Stimulated activated CD8-positive, alpha-beta memory T cell treated with anti-CD3 and anti-CD28 coated beads, Interleukin-7, amount 100 ng/mL, for 48 hours (primary cell): ENCODE data around the gene THAP4.
"Not testable (repeated sequence)": the region's sequence is repeated elsewhere in the genome, so short reads cannot be mapped to it uniquely, and the experiment has no call there.

Experiments
- DNase-seq, 2 donors: peaks; one replicate each; pipeline ENCODE4 v3.0.0-alpha.2; 2020; ENCODE audit warnings: low read depth in 1 of 2; ENCODE audit errors: extremely low read depth in 1 of 2

Gene THAP4

DNA sequence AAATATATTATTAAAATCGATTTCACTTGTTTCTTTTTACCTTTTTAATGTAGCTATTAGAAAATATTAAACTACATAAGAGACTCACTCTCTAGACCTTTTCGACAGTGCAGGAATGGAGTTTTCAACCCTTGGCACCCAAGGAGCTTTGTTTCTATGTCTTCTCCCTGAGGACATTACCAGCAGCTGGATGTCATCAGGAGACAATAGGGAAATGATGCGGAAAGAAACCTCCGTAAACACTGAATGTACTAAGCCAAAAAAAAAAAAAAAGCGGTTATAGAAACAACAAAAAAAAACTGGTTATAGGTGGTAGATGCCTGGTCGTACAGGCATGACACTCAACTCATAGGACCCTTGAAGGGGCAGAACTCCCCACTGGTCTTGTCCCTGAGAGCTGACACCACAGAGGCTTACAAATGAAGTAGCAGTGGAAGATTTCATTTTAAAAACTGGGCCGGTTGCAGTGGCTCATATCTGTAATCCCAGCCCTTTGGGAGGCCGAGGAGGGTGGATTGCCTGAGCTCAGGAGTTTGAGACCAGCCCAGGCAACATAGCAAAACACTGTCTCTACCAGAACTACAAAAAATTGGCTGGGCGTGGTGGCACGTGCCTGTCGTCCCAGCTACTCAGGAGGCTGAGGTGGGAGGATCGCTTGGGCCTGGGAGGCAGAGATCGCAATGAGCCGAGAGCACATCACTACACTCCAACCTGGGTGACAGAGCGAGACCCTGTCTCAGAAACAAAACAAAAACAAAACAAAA is 23.8 kb downstream of the THAP4 start:
- DNase-seq = no peak

DNA sequence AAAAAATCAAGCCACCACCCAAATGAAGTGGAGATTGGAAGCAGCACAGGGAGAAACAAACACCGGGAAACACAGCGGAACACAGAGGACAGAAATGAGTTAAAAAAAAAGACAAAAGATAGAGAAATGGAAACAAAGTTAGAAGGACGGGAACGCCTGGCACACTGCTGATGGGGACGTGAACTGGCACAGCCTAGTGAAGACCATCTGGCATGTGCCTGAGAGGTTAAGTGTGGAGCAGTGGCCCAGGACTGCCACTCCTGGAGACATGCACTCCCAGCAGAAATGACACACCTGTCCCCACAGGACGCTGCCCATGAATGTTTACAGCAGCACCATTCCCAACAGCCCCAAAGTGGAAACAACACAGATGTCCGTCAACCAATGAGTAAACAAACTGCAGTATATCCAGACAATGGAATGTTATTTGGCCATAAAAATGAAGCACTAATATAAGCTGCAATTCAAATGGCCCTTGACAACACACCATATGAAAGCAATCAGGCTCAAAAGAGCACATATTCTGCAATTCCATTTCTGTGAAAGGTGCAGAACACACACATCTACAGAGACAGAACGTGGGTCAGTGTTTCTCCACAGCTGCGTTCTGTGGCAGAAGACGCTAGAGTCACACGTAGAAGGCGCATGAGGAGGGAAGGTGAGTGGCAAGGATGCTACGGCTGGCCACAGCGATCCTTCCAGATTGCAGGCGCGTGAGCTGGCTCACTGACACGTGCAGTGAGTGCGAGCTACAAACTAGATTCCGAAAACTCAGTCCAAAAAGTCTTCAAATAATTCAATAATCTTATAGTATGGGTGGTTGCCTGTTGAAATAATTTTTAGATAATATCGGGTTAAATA is 24.6 kb downstream of the THAP4 start:
- DNase-seq = no peak

DNA sequence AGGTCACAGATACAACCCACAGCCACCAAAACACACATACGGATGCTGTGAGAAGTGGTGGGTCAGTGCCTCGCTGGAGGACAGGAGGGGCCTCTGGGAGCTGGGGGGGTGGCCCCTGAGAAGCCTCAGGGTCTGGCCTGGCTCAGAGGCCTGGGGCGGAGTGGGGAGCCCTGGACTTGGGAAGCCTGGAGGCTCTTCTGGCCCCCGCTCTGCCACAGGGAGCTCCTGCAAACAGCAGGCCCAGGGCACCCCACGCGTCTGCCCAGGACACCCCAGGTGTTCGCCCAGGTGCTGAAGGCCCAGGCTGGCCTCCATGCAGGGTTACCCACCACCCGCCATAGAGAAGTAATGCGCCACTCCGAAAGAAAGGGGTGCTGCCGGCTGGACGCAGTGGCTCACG is 25.9 kb downstream of the THAP4 start:
- DNase-seq = no peak

DNA sequence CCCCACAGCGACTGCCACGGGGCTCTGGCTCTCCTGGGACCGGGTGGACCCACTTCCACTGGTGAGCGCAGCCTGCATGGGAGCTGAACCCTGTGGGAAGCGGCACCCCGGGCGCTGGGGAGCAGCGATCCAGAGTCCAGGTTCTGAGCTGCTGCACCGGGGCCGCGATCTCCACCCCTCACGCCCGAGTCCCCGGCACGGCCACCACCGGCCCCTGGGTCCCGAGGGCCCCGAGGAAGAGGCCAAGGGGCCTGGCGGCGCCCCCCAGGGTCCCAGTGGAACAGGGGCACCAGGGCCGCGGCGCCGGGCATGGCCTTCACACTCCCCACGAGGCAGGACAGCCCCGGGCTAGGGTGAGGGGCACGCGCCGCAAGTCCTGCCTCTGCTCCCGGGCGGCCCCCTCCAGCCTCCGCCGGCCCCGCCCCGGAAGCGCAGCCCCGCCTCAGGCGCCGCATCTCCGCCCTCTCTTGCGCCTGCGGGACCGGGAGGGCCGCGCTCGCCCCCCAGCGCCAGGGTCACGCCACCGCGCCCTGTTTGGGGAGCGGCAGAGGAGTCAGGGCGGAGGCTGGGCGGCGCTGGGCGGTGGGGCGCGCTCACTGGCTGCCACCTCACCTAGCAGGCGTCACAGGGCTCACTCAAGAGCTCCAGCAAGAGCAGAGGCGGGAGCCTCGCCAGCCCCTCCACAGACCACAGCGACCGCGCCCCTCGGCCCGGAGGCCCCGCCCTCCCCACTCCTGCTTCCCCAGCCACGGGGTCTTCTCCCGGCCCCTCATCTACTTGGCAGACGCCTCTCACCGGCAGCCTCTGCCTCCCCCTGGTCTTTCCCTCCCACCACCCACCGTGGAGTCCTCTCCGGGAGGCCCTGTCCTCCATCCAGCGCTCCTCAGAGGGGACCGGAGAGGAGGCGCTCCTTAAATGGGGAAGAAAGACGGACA is 26.8 kb downstream of the THAP4 start:
- DNase-seq = peak; percentile 85 to 89

DNA sequence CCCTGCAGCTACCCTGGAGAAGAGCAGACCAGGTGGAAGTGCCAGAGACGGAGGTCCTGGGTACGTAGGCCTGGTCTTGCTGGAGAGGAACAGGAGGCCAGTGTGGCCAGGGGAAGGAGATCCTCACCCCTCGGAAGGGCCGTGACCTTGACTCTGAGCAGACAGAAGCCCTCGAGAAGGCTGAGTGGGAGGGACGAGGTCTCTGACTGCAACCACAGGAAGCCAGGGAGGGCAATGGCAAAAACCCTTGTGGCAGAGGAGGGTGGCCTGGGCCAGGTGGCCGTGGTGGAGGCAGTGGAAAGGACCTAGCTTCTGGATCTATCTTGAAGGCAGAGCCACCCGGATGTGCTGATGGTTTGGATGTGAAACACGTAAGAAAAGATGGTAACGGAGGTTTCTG is 28.1 kb downstream of the THAP4 start:
- DNase-seq = no peak

DNA sequence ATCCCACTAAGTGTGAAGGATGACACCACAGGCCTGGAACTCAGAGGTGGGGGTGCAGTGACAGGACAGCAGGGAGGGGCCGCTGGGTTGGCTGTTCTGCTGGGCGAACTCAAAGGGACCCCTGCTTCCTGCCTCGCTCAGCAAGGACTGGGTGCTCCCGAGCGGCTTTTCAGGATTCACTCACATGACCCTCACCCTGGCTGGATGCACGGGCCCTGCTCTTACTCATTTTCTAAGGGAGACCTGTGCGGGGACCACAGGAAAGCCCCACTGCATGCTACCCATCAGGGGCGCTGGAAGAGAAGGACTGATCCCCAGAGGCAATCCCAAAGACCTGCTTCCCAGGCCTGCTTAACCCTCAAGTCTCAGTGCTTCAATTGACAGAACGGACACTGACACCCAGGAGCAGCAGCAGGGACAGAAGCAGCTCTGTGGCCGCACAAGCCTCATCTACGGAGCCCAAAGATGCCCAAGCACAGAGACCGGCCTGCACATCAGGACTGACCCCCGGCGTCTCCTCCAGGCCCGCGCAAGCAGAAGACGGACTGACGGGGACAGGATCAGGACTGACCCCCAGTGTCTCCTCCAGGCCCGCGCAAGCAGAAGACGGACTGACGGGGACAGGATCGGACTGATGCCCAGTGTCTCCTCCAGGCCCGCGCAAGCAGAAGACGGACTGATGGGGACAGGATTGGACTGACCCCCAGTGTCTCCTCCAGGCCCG is 29.6 kb downstream of the THAP4 start:
- DNase-seq = no peak

DNA sequence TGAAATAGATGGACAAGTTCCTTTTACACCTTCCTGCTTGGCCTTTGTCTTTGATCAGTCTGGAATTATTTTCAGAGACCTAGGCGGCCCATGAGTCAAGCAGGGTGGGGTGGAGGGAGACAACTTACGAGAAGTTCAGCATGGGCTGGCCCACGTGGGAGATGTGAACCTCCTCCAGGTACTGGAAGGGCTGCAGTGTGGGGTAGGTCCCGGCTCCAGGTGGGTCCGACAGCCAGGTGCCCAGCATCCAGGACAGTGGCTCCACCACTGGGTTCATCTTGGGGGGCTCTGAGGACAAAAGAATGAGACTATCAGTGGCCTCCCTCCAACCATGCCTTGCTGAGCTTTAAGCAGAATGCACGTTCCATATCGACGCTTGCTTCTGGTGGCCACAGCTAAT is 30.8 kb downstream of the THAP4 start:
- DNase-seq = no peak

DNA sequence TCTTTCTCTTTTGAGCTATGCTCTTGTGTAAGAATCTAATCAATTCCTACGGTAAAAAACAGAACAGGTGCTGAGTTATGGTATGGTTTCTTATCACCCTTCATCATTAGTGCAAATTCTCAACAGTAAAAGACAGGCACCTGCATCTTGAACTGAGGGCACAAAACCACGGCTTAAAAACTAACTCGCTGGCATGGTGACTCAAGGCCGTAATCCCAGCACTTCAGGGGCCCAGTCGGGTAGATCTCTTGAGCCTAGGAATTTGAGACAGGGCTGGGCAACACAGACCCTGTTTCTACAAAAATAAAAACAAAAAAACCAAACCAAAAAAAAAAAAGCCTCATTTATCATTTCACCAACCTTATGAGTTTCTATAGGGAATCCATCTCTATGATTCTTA is 33.3 kb downstream of the THAP4 start:
- no peak for DNase-seq

DNA sequence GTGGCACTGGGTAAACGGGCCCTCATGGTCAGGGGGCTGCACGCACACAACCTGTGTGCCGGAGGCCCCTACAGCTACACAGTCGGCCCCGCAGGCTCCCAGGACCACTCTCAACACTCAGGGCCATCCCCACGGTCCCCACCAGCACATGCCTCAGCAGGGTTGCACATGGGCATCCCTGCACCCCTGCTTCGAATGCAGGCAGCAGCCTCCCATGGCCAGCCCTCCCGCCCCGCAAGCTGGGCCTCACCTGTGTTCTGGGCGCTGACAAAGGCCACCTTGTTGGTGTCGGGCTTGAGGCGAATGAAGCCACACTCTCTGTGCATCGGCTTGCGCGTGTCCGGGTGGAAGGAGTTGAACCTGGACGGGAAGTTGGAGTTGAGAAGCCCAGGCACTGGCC is 34.2 kb downstream of the THAP4 start:
- DNase-seq = no peak

DNA sequence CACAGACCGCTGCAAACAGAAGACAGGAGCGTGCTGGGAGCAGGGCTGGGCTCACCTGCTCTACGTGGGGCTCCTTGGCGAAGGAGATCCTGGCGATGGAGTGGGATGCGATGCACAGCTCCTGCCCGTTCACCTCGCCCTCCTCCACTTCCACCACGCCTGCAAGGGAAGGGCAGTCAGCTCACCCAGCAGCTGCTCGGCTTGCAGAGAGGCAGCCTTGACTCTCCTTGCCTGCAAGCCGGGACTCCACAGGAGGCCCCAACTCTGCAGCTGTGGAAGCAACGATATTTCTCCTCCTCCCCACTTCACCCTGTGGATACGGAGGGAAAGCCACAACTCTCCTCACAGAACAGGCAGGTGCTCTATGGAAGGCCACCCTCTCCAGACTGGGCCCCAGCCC is 35.1 kb downstream of the THAP4 start:
- DNase-seq = no peak

DNA sequence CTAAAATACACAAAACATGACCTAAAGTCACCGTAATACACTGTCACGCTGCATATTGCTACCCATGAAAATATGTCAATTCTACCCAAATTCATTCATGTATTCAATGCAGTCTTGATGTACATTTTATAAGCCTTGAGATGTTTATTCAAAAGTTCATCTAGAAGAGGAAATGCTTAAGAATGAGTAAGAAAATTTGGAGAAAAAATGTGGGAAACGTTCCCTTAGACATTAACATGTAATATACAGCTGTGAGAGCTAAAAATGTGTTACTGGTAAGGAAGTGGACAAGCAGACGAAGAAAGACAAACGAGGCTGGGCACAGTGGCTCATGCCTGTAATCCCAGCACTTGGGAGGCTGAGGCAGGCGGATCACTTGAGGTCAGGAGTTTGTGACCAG is 37.3 kb downstream of the THAP4 start:
- DNase-seq = no peak

DNA sequence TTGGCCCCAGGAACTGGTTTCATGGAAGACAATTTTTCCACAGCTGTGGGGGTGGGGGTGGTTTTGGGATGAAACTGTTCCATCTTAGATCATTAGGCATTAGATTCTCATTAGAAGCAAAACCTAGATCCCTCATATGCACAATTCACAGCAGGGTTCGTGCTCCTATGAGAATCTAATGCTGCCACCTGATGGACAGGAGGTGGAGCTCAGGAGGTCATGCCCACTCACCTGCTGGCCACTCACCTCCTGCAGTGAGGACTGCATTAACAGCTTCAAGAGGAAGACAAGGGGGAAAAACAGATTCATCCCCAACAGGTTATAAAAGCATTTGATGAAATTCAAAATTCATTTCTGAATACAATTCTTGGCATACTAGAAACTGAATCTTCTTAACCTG is 38.5 kb downstream of the THAP4 start:
- no peak for DNase-seq

DNA sequence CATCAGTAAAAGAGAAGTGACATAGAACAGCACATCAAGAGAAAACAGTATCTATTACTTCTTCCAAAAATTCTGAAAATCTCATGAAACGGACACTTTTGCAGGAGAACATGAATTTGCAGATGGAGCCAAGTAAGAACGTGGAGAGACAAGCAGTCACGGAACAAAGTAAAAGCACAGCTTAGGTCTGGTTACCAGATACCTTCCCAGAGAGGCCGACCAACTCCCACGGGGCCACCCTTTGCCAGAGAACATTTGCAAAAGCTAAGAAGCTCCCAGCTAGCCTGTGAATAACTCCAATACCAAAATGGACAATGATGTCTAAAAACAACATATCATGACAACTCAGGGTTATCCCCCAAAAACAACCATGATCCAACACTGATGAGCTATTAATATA is 38.9 kb downstream of the THAP4 start:
- no peak for DNase-seq

DNA sequence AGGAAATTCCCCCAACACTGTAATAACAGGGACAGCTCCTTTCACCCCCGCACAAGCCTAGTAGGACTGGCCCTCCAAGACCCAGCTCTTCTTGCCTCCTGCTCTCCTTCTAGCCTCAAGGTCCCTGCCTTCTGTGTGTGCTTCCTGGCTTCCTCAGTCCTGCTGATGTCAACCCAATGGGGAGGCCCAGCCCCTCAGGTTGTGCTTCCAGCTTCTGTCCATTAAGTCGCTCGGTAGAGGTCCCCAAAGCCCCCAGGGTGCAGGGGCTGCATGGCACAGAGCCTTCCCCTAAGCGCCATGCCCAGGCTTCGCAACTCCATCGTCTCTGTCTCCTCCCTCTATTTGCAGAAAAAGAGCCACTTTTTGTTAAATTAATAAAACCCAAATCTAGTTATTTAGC is 39.4 kb downstream of the THAP4 start:
- no peak for DNase-seq

DNA sequence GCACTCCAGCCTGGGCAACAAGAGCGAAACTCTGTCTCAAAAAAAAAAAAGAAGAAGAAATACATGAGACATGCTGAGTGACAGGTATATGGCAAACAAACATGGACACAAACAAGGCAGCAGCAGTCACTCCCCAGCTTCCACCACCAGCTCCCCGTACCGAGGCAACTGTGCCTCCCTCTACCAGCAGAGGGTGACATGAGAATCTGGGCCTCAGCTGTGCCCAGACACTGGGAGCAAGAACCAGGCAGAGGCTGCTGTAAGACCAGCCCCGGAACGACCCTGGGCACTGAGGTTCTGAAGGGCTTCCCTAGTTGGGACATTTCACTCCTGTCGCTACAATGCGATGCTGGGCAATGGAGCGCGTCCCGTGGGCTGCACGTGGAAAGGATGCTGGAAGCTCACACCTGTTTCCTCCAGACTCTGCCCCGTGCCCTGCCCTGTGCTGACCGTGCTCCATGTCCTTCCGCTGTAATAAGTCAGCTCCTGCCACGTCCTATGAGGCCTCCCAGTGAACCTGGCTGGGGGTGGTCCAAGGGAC is 41.3 kb downstream of the THAP4 start:
- DNase-seq = no peak

DNA sequence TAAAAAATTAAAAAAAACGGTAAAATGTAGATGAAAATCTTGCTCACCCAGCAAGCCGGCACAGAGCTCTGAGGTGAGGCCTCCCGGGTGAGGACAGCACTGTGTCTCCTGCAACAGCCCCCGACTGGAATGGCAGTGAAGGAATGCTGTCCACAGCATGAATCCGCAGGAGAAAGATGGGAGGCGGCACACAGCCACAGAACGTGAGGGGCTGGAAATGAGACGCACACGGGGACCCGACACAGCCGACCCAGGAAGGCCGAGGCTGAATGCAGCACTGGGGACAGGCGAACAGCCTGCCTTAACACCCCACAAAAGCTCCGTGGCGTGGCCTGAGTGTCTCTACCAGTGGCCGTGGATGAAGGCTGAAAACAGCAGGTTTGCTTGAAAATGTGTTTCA is 43.7 kb downstream of the THAP4 start:
- no peak for DNase-seq

DNA sequence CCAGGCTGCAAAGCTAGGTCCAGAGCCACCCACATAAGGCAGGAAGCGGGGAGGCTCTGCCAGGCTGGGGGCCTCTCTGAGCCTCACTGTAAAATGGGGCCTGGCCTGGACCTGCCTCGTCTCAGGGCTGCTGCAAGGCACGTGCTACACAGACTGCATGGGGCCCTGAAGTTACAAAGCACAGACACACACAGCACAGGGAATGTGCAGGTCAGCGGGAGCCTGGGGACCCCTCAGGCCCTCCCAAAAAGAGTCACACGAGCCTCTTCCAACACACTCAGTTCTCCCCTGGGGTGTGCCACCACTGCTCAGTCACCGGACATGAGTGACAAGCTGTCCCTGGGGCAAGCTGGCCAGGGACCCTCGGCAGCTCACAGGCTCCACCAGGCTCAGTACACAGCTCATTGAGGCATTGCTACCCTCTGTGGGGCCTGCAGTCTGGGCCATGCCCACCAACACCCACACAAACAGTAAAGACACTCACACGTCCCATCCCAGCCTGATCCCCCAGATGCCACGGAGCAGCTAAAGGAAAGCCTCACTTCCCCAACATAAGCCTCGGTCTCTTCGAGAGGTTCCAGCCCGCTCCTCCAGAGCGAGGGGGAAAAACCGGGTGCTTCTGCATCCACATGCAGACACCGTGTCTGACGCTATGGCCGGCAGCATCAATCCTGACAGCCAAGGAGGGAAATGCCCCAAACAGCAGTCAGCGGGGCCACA is 44.7 kb downstream of the THAP4 start:
- DNase-seq = no peak

DNA sequence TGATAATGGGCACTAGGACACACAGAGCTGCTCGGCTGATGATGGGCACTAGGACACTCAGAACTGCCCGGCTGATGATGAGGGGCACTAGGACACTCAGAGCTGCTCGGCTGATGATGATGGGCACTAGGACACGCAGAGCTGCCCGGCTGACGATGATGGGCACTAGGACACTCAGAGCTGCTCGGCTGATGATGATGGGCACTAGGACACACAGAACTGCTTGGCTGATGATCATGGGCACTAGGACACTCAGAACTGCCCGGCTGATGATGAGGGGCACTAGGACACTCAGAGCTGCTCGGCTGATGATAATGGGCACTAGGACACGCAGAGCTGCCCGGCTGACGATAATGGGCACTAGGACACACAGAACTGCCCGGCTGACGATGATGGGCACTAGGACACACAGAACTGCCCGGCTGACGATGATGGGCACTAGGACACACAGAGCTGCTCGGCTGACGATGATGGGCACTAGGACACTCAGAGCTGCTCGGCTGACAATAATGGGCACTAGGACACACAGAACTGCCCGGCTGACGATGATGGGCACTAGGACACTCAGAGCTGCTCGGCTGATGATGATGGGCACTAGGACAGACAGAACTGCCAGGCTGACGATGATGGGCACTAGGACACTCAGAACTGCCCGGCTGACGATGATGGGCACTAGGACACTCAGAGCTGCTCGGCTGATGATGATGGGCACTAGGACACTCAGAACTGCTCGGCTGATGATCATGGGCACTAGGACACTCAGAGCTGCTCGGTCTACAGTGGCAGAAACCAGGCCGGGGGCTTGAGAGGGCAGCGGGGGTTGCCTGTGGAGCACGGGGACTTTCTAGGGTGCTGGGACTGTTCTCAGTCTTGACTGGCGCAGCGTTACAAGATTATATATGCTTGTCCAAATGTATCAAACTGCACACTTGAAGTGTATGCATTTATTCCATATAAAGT is 46.2 kb downstream of the THAP4 start:
- not testable (repeated sequence) for DNase-seq

DNA sequence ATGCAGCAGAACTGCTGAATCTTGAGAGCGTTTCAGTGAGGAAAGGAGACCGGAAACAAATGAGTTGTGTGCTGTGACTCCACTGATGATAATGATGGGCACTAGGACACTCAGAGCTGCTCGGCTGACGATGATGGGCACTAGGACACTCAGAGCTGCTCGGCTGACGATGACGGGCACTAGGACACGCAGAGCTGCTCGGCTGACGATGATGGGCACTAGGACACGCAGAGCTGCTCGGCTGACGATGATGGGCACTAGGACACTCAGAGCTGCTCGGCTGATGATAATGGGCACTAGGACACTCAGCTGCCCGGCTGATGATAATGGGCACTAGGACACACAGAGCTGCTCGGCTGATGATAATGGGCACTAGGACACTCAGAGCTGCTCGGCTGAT is 47.1 kb downstream of the THAP4 start:
- not testable (repeated sequence) for DNase-seq
